Hematopoietic multipotent progenitor cell (in vitro differentiated cells): ENCODE results near the gene RAB40C. TPM values are rescaled to one million over a fixed set of nuclear protein-coding genes. Genes with fewer than 3 reads are reported as not detected.

Source experiments
- DNase-seq, 3 donors: peaks; one replicate each; pipeline ENCODE4 v3.0.0-alpha.2; 2011 to 2015; ENCODE audit warnings: low read depth in 2 of 3, low spot score in 2 of 3
- total RNA-seq: library from RNA; depleted of rRNA; stranded (reverse); fragments of >200 nt; gene quantifications from one replicate; pipeline ENCODE4 v1.2.3, GENCODE V29; 2012

The RAB40C gene
- total RNA-seq, 1 donor: 33.4 TPM

- DNase-seq: no peak
These were observed 38.6 kb downstream of the RAB40C start for GRCh38 chr16:628321-629061.

GRCh38 chr16:629185-629832 lies 39.4 kb downstream of the RAB40C start:
- DNase-seq: no peak

GRCh38 chr16:629833-630248 lies 40.0 kb downstream of the RAB40C start:
- no peak for DNase-seq

GRCh38 chr16:630249-630814 lies 40.5 kb downstream of the RAB40C start:
- no peak for DNase-seq

- no peak for DNase-seq
These were observed 41.0 kb downstream of the RAB40C start, which contains the start of gene WFIKKN1 for GRCh38 chr16:630815-631405. Gene WFIKKN1 (plus strand): TSS chr16:630985. CDS start chr16:631254, 269 bp downstream.

GRCh38 chr16:631808-632358 lies 42.0 kb downstream of the RAB40C start:
- DNase-seq: no peak

- no peak for DNase-seq
These were observed 42.8 kb downstream of the RAB40C start for GRCh38 chr16:632486-633335.

GRCh38 chr16:633336-634050 lies 43.6 kb downstream of the RAB40C start:
- no peak for DNase-seq

GRCh38 chr16:634051-634670 lies 44.3 kb downstream of the RAB40C start:
- DNase-seq: no peak

- no peak for DNase-seq
These were observed 45.1 kb downstream of the RAB40C start for GRCh38 chr16:634996-635395.

GRCh38 chr16:635573-636205 lies 45.8 kb downstream of the RAB40C start:
- no peak for DNase-seq

GRCh38 chr16:636206-637080 lies 46.6 kb downstream of the RAB40C start, which contains the start of gene METTL26:
Gene METTL26 (minus strand): TSS chr16:636305. CDS start chr16:636290, 15 bp downstream.
- DNase-seq: peak; percentile 93 to 96 (median 94)

- DNase-seq: peak in 2 of 3 donors; percentile 33 to 93
These were observed 47.5 kb downstream of the RAB40C start for GRCh38 chr16:637081-638018.

GRCh38 chr16:638034-638543 lies 48.2 kb downstream of the RAB40C start:
- DNase-seq: no peak

GRCh38 chr16:638836-639235 lies 49.0 kb downstream of the RAB40C start:
- DNase-seq: no peak

GRCh38 chr16:640614-641013 lies 50.7 kb downstream of the RAB40C start:
- no peak for DNase-seq
